Lower lobe of right lung (tissue), 2 donors: ENCODE results near the gene GALNT2. TPM values are rescaled to one million over a fixed set of nuclear protein-coding genes. Genes with fewer than 3 reads are reported as not detected.

Experiments
- ATAC-seq, 2 donors: fragments of 200-7000 bp; cut with Tn5 transposase; one replicate each; pipeline ENCODE4 v1.9.1; 2020 to 2022; ENCODE audit warnings: mild to moderate bottlenecking in 2 of 2, moderate library complexity in 2 of 2
- DNase-seq: peaks from one replicate; pipeline ENCODE4 v3.0.0-alpha.2; 2020
- H3K27ac ChIP-seq: fragments of 200-600 bp; one replicate; pipeline ENCODE4 v1.8.0; 2022
- H3K27me3 ChIP-seq: fragments of 200-600 bp; one replicate; pipeline ENCODE4 v1.8.0; 2022; ENCODE audit warnings: low read depth
- H3K36me3 ChIP-seq: fragments of 200-600 bp; one replicate; pipeline ENCODE4 v1.8.0; 2022; ENCODE audit warnings: mild to moderate bottlenecking
- H3K4me1 ChIP-seq: fragments of 200-600 bp; one replicate; pipeline ENCODE4 v1.8.0; 2022
- H3K4me3 ChIP-seq: fragments of 200-600 bp; one replicate; pipeline ENCODE4 v1.8.0; 2022; ENCODE audit warnings: mild to moderate bottlenecking
- H3K9me3 ChIP-seq: fragments of 200-600 bp; one replicate; pipeline ENCODE4 v1.8.0; 2022
- CTCF ChIP-seq: fragments of 200-600 bp; IDR thresholded peaks from one replicate; pipeline ENCODE4 v1.8.0; 2022; ENCODE audit warnings: antibody characterized with exemption, mild to moderate bottlenecking
- intact Hi-C: fragments of 100-400 bp; cut with DNase I; formaldehyde crosslinking; loops from one replicate; pipeline ENCODE4 v1.11.0; 2022
- total RNA-seq: library from RNA; stranded (reverse); fragmentation: NEBNext Ultra II Directional; extraction: Animal tissue kit (Norgen Biotek cat#: 25700); gene quantifications from one replicate; pipeline ENCODE4 v1.2.1, GENCODE V29; 2021
- donor health status: DM: no; HTN: yes; CAD: no; lungs with severe emphysema.

Gene GALNT2
- total RNA-seq, 1 donor from 2014 or later = 48.0 TPM

GRCh38 chr1:230081751-230082150 is 14.7 kb downstream of the GALNT2 start:
- Histone ChIP-seq H3K4me1 (peaks cover 28% of the 10 kb centered on the region), H3K27ac (no peak overlapping the region), H3K27me3 (no peaks in the 10 kb centered on the region), H3K4me3 (no peak overlapping the region), H3K9me3 (no peaks in the 10 kb centered on the region), H3K36me3 (no peaks in the 10 kb centered on the region)
- no peak for TF ChIP-seq CTCF
- ATAC-seq (no peak), DNase-seq (no peak)
- intact Hi-C loops = no loop called here

- no peaks in the 10 kb centered on the region for H3K27me3 ChIP-seq
- no peak overlapping the region for H3K27ac ChIP-seq
- no peak overlapping the region for H3K4me3 ChIP-seq
- TF ChIP-seq CTCF = no peak
- intact Hi-C loops = no loop called here
- H3K9me3 ChIP-seq = no peaks in the 10 kb centered on the region
- DNase-seq (no peak), ATAC-seq (no peak)
- H3K36me3 ChIP-seq = no peaks in the 10 kb centered on the region
- peaks cover 32% of the 10 kb centered on the region for H3K4me1 ChIP-seq
Measured at GRCh38 chr1:230082211-230082610, 15.2 kb downstream of the GALNT2 start.

- TF ChIP-seq CTCF = no peak
- H3K9me3 ChIP-seq = no peaks in the 10 kb centered on the region
- intact Hi-C loops = no loop called here
- no peak overlapping the region for H3K4me3 ChIP-seq
- ATAC-seq (no peak), DNase-seq (no peak)
- no peak overlapping the region for H3K27ac ChIP-seq
- no peaks in the 10 kb centered on the region for H3K36me3 ChIP-seq
- peaks cover 32% of the 10 kb centered on the region for H3K4me1 ChIP-seq
- no peaks in the 10 kb centered on the region for H3K27me3 ChIP-seq
Measured at GRCh38 chr1:230083053-230083452, 16.0 kb downstream of the GALNT2 start.

- no peaks in the 10 kb centered on the region for H3K9me3 ChIP-seq
- no peak overlapping the region for H3K4me3 ChIP-seq
- H3K27me3 ChIP-seq = no peaks in the 10 kb centered on the region
- intact Hi-C loops = no loop called here
- ATAC-seq = peak in 1 of 2 donors; percentile 3
- DNase-seq = no peak
- TF ChIP-seq CTCF = no peak
- no peaks in the 10 kb centered on the region for H3K36me3 ChIP-seq
- peaks cover 32% of the 10 kb centered on the region for H3K4me1 ChIP-seq
- no peak overlapping the region for H3K27ac ChIP-seq
Measured at GRCh38 chr1:230083746-230084407, 16.8 kb downstream of the GALNT2 start.

- no peak for TF ChIP-seq CTCF
- DNase-seq = no peak
- Histone ChIP-seq H3K27ac (no peak overlapping the region), H3K4me1 (peaks cover 32% of the 10 kb centered on the region), H3K27me3 (no peaks in the 10 kb centered on the region), H3K36me3 (no peaks in the 10 kb centered on the region), H3K9me3 (no peaks in the 10 kb centered on the region), H3K4me3 (no peak overlapping the region)
- intact Hi-C loops = no loop called here
- peak; percentile 67 to 84 for ATAC-seq
Measured at GRCh38 chr1:230084408-230085177, 17.6 kb downstream of the GALNT2 start.
